HepG2 (cell line): Measurements from ENCODE around the gene SULT2B1. TPM values are rescaled to one million over a fixed set of nuclear protein-coding genes. Genes with fewer than 3 reads are reported as not detected.

Experiments
- ATAC-seq: fragments of 200-7000 bp; cut with Tn5 transposase; 3 replicates; pipeline ENCODE4 v1.9.1; 2020; ENCODE audit warnings: mild to moderate bottlenecking, moderate library complexity
- BruUV-seq: library from RNA; stranded (reverse); fragments of 400-500 nt; replicated peaks from 2 replicates; lab custom pipeline; 2021; lab: Mats Ljungman, UMichigan
- CTCF ChIA-PET: fragments of 300-600 bp; formaldehyde crosslinking; extraction: SDS; loops from one replicate; lab custom pipeline; 2021; ENCODE audit warnings: low total read pairs, inconsistent platforms, low intra/inter-chr PET ratio; lab: Yijun Ruan, JAX
- POLR2A ChIA-PET: fragments of 350-600 bp; sonication (Branson Sonifier 250); formaldehyde crosslinking; loops from one replicate; lab custom pipeline; 2020; ENCODE audit warnings: antibody characterized with exemption, inconsistent platforms; lab: Yijun Ruan, JAX
- DNase-seq: peaks from one replicate; pipeline ENCODE4 v3.0.0-alpha.2; 2015; ENCODE audit warnings: low spot score
- FAIRE-seq: peaks from 3 replicates; lab custom pipeline; 2011; peaks lifted over from hg19 to GRCh38; lab: Jason Lieb, UNC
- H2AFZ ChIP-seq: one replicate; pipeline ENCODE4 v1.6.1; 2011; ENCODE audit warnings: low read length, inconsistent platforms
- H3K27ac ChIP-seq: fragments of 300-600 bp; 3 replicates; pipeline ENCODE4 v1.8.0; 2011; ENCODE audit warnings: mixed run types, mild to moderate bottlenecking, mixed read lengths, low read length, inconsistent platforms; ENCODE audit not compliant: insufficient read depth; ENCODE audit errors: extremely low read length
- H3K27me3 ChIP-seq, 2 experiments: fragments of 200-600 bp in 1 of 2; 2 replicates in 1 of 2; 3 replicates in 1 of 2; pipeline versions ENCODE4 v1.6.0 to v1.8.0; 2011; ENCODE audit warnings: low read length in 2 of 2, mild to moderate bottlenecking in 2 of 2, moderate library complexity in 2 of 2, inconsistent platforms in 1 of 2; ENCODE audit not compliant: insufficient read depth in 2 of 2, control insufficient read depth in 1 of 2
- H3K36me3 ChIP-seq, 2 experiments: fragments of 200-600 bp in 1 of 2; replicated peaks in 1 of 2; 2 replicates in 1 of 2; 3 replicates in 1 of 2; pipeline versions ENCODE4 v1.5.1 to v1.8.0; 2011; ENCODE audit warnings: low read length in 2 of 2, inconsistent platforms in 1 of 2; ENCODE audit not compliant: insufficient read depth in 2 of 2, control insufficient read depth in 1 of 2
- H3K4me1 ChIP-seq: 2 replicates; pipeline ENCODE4 v1.5.1; 2012; ENCODE audit warnings: low read length, inconsistent platforms; ENCODE audit not compliant: insufficient read depth
- H3K4me2 ChIP-seq: 2 replicates; pipeline ENCODE4 v1.6.0; 2011; ENCODE audit warnings: low read depth, low read length, inconsistent platforms
- H3K4me3 ChIP-seq, 3 experiments: fragments of 200-600 bp in 1 of 3; sonication (generic), shearing (Covaris generic) in 1 of 3; replicated peaks in 1 of 3; 2 replicates each; pipeline ENCODE4 v1.5.1; 2011 to 2016; ENCODE audit warnings: low read length in 3 of 3, inconsistent platforms in 2 of 3, low read depth in 2 of 3, mild to moderate bottlenecking in 2 of 3, control low read depth in 1 of 3, mixed read lengths in 1 of 3; ENCODE audit not compliant: insufficient read depth in 1 of 3
- H3K79me2 ChIP-seq: one replicate; pipeline ENCODE4 v1.6.1; 2011; ENCODE audit warnings: low read length, inconsistent platforms; ENCODE audit not compliant: insufficient read depth
- H3K9ac ChIP-seq: 2 replicates; pipeline ENCODE4 v1.6.0; 2011; ENCODE audit warnings: mild to moderate bottlenecking, low read depth, low read length, inconsistent platforms; ENCODE audit not compliant: insufficient read depth
- H3K9me3 ChIP-seq: 2 replicates; pipeline ENCODE4 v1.5.1; 2012; ENCODE audit warnings: mild to moderate bottlenecking, low read length
- H4K20me1 ChIP-seq: 2 replicates; pipeline ENCODE4 v1.6.0; 2011; ENCODE audit warnings: inconsistent platforms, mild to moderate bottlenecking, low read length, moderate library complexity; ENCODE audit not compliant: insufficient read depth
- AGO2 ChIP-seq: fragments of 200-400 bp; formaldehyde crosslinking; optimal IDR thresholded peaks from 2 replicates; pipeline ENCODE3; 2017; ENCODE audit warnings: mild to moderate bottlenecking, low read depth, low read length, moderate library complexity
- DNMT1 ChIP-seq: sonication (generic); formaldehyde crosslinking; IDR thresholded peaks from 2 replicates; pipeline ENCODE4 v1.5.1; 2020; ENCODE audit warnings: mild to moderate bottlenecking, missing genetic modification reagents
- GABPA ChIP-seq, 2 experiments: IDR thresholded peaks; 2 replicates each; pipeline ENCODE4 v1.6.1; 2011 to 2016; ENCODE audit warnings: low read depth in 2 of 2, low read length in 1 of 2, missing biosample characterization in 1 of 2, missing genetic modification characterization in 1 of 2
- MEIS1 ChIP-seq: sonication (generic); formaldehyde crosslinking; IDR thresholded peaks from 2 replicates; pipeline ENCODE4 v1.9.0; 2021; ENCODE audit warnings: mild to moderate bottlenecking, missing genetic modification reagents, moderate library complexity, borderline replicate concordance
- MTF1 ChIP-seq: sonication (generic); formaldehyde crosslinking; IDR thresholded peaks from 2 replicates; pipeline ENCODE4 v1.5.0; 2020; ENCODE audit warnings: missing genetic modification reagents
- POLR2A ChIP-seq, 2 experiments: IDR thresholded peaks; 2 replicates each; pipeline ENCODE4 v1.6.1; 2011; ENCODE audit warnings: low read depth in 2 of 2, low read length in 2 of 2, mild to moderate bottlenecking in 1 of 2, moderate library complexity in 1 of 2; ENCODE audit not compliant: insufficient read depth in 1 of 2
- RBFOX2 ChIP-seq: fragments of 200-400 bp; formaldehyde crosslinking; IDR thresholded peaks from 2 replicates; pipeline ENCODE4 v1.6.1; 2017; ENCODE audit warnings: low read depth, mild to moderate bottlenecking, low read length
- U2AF1 ChIP-seq: fragments of 200-400 bp; formaldehyde crosslinking; optimal IDR thresholded peaks from 2 replicates; pipeline ENCODE3; 2017; ENCODE audit warnings: mild to moderate bottlenecking, low read depth, low read length
- ZFP37 ChIP-seq: sonication (generic); formaldehyde crosslinking; IDR thresholded peaks from 2 replicates; pipeline ENCODE4 v1.4.0; 2020; ENCODE audit warnings: missing genetic modification reagents, borderline replicate concordance
- ZNF17 ChIP-seq: sonication (generic); formaldehyde crosslinking; IDR thresholded peaks from 2 replicates; pipeline ENCODE4 v1.5.0; 2020; ENCODE audit warnings: mild to moderate bottlenecking, missing genetic modification reagents
- ZNF333 ChIP-seq: sonication (generic); formaldehyde crosslinking; IDR thresholded peaks from 2 replicates; pipeline ENCODE4 v1.4.0; 2020; ENCODE audit warnings: mild to moderate bottlenecking, missing genetic modification reagents, borderline replicate concordance
- ZNF460 ChIP-seq: sonication (generic); formaldehyde crosslinking; IDR thresholded peaks from 2 replicates; pipeline ENCODE4 v1.5.1; 2020; ENCODE audit warnings: missing genetic modification reagents, mild to moderate bottlenecking, borderline replicate concordance
- ZNF768 ChIP-seq: sonication (generic); formaldehyde crosslinking; IDR thresholded peaks from 2 replicates; pipeline ENCODE4 v1.4.0; 2020; ENCODE audit warnings: missing genetic modification reagents
- WGBS: methylation state at CpG from one replicate; pipeline ENCODE4 v1.1.6; 2017; ENCODE audit warnings: low lambda C conversion rate; 5-methylcytosine and 5-hydroxymethylcytosine counted together
- in situ Hi-C: cut with HindIII; loops from 2 replicates; pipeline ENCODE4 v1.10.0; 2017; ENCODE audit warnings: low pct_unique_long_range_greater_than_20kb; ENCODE audit not compliant: extremely low pct_ligation_motif_present
- intact Hi-C: fragments of 100-400 bp; cut with micrococcal nuclease; formaldehyde crosslinking; loops from one replicate; pipeline ENCODE4 v1.10.0; 2022; ENCODE audit not compliant: unreplicated experiment
- polyA plus RNA-seq, 8 experiments: library from polyadenylated mRNA; depleted of rRNA in 3 of 8; stranded (reverse) in 7 of 8; unstranded in 1 of 8; fragments of >200 nt; fragmentation: Illumina TruSeq in 4 of 8; extraction: Trizol in 4 of 8; gene quantifications; 2 replicates each; pipeline versions ENCODE4 v1.2.1 to v1.2.3, GENCODE V29; 2011 to 2016; ENCODE audit warnings: low read depth in 4 of 8, missing spikeins in 1 of 8, mixed read lengths in 1 of 8; ENCODE audit not compliant: insufficient read depth in 1 of 8
- total RNA-seq, 5 experiments: library from RNA; depleted of rRNA; stranded (reverse); fragments of >200 nt; fragmentation: Illumina TruSeq; extraction: Trizol; gene quantifications; 2 replicates each; pipeline ENCODE4 v1.2.3, GENCODE V29; 2016; ENCODE audit warnings: low read depth in 1 of 5
- TF ChIP-seq, protein P1 (sequence below): sonication (generic); formaldehyde crosslinking; IDR thresholded peaks from 2 replicates; pipeline ENCODE4 v1.8.0; 2022; ENCODE audit warnings: missing genetic modification reagents, mild to moderate bottlenecking, inconsistent platforms, borderline replicate concordance
- TF ChIP-seq, protein P2 (sequence below): IDR thresholded peaks from 2 replicates; pipeline ENCODE4 v1.6.1; 2012; ENCODE audit warnings: inconsistent platforms
- TF ChIP-seq, protein P3 (sequence below): sonication (generic); formaldehyde crosslinking; IDR thresholded peaks from 2 replicates; pipeline ENCODE4 v1.9.0; 2021; ENCODE audit warnings: missing genetic modification reagents, borderline replicate concordance

SULT2B1 gene
- total and polyA plus RNA-seq, 2 of the 13 experiments (the other 11 are each of a cell fraction or from before 2014, with no cell fraction given), result 0.13 TPM; not detected in 1

DNA sequence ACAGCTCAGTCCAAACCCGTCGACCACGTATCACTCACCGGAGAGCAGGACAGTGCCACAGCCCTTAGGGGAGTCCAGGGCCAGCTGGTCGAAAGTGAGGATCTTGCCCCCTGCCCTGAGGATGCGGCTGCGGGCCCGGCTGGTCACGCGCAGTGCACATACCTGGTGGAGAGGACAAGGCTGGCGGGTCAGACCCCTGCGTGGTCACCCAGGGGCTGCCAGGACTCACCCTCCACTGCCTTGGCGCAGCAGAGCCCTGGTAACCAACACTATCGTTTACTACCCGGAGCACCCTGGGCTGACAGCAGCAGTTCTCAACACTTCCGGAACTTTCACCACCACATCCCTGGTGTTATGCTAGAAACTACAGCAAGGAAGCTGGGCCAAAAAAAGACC is 64.1 kb downstream of the SULT2B1 start (continued):
- TF ChIP-seq, protein P1, sequence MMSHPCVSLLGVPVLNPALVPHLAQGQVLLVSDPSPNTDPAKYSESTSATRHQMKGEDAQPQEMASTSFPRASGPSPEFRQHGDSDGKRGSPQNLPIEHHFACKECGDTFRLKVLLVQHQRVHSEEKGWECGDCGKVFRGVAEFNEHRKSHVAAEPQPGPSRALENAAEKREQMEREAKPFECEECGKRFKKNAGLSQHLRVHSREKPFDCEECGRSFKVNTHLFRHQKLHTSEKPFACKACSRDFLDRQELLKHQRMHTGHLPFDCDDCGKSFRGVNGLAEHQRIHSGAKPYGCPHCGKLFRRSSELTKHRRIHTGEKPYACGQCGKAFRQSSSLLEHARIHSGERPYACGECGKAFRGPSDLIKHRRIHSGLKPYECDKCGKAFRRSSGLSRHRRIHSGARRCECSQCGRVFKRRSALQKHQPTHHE (CRISPR knock-in tag), result no peak
- TF ChIP-seq, protein P2, sequence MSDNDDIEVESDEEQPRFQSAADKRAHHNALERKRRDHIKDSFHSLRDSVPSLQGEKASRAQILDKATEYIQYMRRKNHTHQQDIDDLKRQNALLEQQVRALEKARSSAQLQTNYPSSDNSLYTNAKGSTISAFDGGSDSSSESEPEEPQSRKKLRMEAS, result no peak
- TF ChIP-seq ZNF333 (CRISPR knock-in tag) (no peak), MTF1 (no peak), ZNF460 (CRISPR knock-in tag) (no peak), U2AF1 (no peak), DNMT1 (CRISPR knock-in tag) (no peak), RBFOX2 (peak; percentile 79), AGO2 (peak; percentile 56), ZFP37 (CRISPR knock-in tag) (no peak)

DNA sequence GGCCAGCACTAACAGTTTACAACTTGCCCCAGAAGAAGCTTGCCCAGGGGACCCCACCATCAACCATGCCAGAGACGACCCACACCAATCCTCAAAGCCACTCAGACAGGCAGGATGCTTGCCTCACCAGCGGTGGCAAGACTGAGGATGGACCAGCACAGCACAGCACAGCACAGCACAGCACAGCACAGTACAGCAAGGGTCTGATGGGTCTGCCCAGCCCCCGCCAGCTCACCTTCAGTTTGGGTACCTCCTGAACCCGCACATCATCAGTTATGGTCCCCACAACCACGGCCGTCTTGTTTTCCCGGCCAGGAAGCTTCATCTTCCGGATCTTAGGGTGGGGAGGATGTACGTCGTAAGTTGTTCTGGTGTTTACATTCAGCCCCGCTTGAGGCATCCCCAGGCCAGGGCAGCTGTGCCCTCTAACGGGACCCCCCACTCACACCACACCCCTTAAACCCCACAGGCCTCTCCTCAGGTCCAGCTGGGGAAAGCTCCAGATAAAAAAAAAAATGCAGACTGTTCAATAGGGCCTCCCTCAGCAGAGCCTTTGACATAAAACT is 64.6 kb downstream of the SULT2B1 start:
- no peak overlapping the region for H3K27ac ChIP-seq
- DNase-seq (no peak), FAIRE-seq (no peak), ATAC-seq (no peak)
- H3K79me2 ChIP-seq, result peaks cover 33% of the 10 kb centered on the region
- ChIA-PET POLR2A (interaction anchor here (1.4 kb wide), 1 partner anchor 8 kb away, joined by 5 read pairs; no protein-coding TSS in a partner anchor), CTCF (no interaction called here)
- no peaks in the 10 kb centered on the region; a peak in 1 of 5 replicates for H3K27me3 ChIP-seq
- H3K9me3 ChIP-seq, result no peaks in the 10 kb centered on the region
- in situ Hi-C loops (no loop called here), intact Hi-C loops (no loop called here)
- H4K20me1 ChIP-seq, result peaks cover 38% of the 10 kb centered on the region
- no peak overlapping the region for H2AFZ ChIP-seq
- peak overlapping the region in 1 of 3 experiments; percentile 89; a peak in 1 of 6 replicates for H3K4me3 ChIP-seq
- H3K4me1 ChIP-seq, result peaks cover 44% of the 10 kb centered on the region
- 96% methylated on average over 10 of the region's 12 CpGs for WGBS
- TF ChIP-seq GABPA (IDR thresholded peaks at IDR 0.05; ENCODE audit: low read depth, low read length) (0 out of 2 replicates have a peak, but pooled peaks have one; percentile 15), GABPA (CRISPR knock-in tag; IDR thresholded peaks at IDR 0.05; ENCODE audit: low read depth) (no peak), MEIS1 (CRISPR knock-in tag) (no peak), POLR2A (IDR thresholded peaks at IDR 0.05; ENCODE audit: insufficient read depth in 1 of 2, low read depth in 2 of 2, low read length in 2 of 2) (0 out of 4 replicates have a peak, but pooled peaks of 1 of the 2 experiments have one; percentile 31), ZNF768 (CRISPR knock-in tag) (0 out of 2 replicates have a peak, but pooled peaks have one; percentile 41), ZNF17 (CRISPR knock-in tag) (no peak)
- TF ChIP-seq, protein P3, sequence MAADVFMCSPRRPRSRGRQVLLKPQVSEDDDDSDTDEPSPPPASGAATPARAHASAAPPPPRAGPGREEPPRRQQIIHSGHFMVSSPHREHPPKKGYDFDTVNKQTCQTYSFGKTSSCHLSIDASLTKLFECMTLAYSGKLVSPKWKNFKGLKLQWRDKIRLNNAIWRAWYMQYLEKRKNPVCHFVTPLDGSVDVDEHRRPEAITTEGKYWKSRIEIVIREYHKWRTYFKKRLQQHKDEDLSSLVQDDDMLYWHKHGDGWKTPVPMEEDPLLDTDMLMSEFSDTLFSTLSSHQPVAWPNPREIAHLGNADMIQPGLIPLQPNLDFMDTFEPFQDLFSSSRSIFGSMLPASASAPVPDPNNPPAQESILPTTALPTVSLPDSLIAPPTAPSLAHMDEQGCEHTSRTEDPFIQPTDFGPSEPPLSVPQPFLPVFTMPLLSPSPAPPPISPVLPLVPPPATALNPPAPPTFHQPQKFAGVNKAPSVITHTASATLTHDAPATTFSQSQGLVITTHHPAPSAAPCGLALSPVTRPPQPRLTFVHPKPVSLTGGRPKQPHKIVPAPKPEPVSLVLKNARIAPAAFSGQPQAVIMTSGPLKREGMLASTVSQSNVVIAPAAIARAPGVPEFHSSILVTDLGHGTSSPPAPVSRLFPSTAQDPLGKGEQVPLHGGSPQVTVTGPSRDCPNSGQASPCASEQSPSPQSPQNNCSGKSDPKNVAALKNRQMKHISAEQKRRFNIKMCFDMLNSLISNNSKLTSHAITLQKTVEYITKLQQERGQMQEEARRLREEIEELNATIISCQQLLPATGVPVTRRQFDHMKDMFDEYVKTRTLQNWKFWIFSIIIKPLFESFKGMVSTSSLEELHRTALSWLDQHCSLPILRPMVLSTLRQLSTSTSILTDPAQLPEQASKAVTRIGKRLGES (CRISPR knock-in tag), result no peak
- no TSS peak for BruUV-seq
- peaks cover 15 to 28% of the 10 kb centered on the region in 2 experiments for H3K36me3 ChIP-seq
- no peak overlapping the region; the same call in 1 of the 2 replicates for H3K9ac ChIP-seq
- H3K4me2 ChIP-seq, result peak overlapping the region; percentile 89
